ENCODE data around the gene XAGE2.

XAGE2 gene

GRCh38 chrX:52349681-52350080 lies 19.1 kb upstream of the XAGE2 start:
- no peak for DNase-seq (ENCODE audit: low read depth)
- in situ Hi-C loops (cut with HindIII; ENCODE audit: low sequenced_read_pairs), result no loop called here
- TF ChIP-seq CTCF (IDR thresholded peaks at IDR 0.05; ENCODE audit: low read depth, low read length, missing control alignments), result no peak
- no peak overlapping the region for H3K4me3 ChIP-seq (ENCODE audit: low read depth, low read length)

GRCh38 chrX:52352551-52352950 lies 16.3 kb upstream of the XAGE2 start:
- in situ Hi-C loops (cut with HindIII; ENCODE audit: low sequenced_read_pairs), result no loop called here
- H3K4me3 ChIP-seq (ENCODE audit: low read depth, low read length), result no peak overlapping the region
- DNase-seq (ENCODE audit: low read depth), result no peak
- no peak for TF ChIP-seq CTCF (IDR thresholded peaks at IDR 0.05; ENCODE audit: low read depth, low read length, missing control alignments)

GRCh38 chrX:52353838-52354237 lies 15.0 kb upstream of the XAGE2 start:
- in situ Hi-C loops (cut with HindIII; ENCODE audit: low sequenced_read_pairs), result no loop called here
- no peak overlapping the region for H3K4me3 ChIP-seq (ENCODE audit: low read depth, low read length)
- DNase-seq (ENCODE audit: low read depth), result no peak
- no peak for TF ChIP-seq CTCF (IDR thresholded peaks at IDR 0.05; ENCODE audit: low read depth, low read length, missing control alignments)

- DNase-seq (ENCODE audit: low read depth), result no peak
- in situ Hi-C loops (cut with HindIII; ENCODE audit: low sequenced_read_pairs), result no loop called here
- no peak for TF ChIP-seq CTCF (IDR thresholded peaks at IDR 0.05; ENCODE audit: low read depth, low read length, missing control alignments)
These were observed 13.7 kb upstream of the XAGE2 start for GRCh38 chrX:52355108-52355507.

GRCh38 chrX:52359614-52360232 lies 9.1 kb upstream of the XAGE2 start:
- DNase-seq (ENCODE audit: low read depth), result no peak
- H3K4me3 ChIP-seq (ENCODE audit: low read depth, low read length), result no peak overlapping the region
- in situ Hi-C loops (cut with HindIII; ENCODE audit: low sequenced_read_pairs), result no loop called here
- TF ChIP-seq CTCF (IDR thresholded peaks at IDR 0.05; ENCODE audit: low read depth, low read length, missing control alignments), result no peak

More at GRCh38 chrX:52355108-52355507, 13.7 kb upstream of the XAGE2 start:
- no peak overlapping the region for H3K4me3 ChIP-seq (ENCODE audit: low read depth, low read length)

GRCh38 chrX:52361941-52362340 lies 6.9 kb upstream of the XAGE2 start:
- no peak overlapping the region for H3K4me3 ChIP-seq (ENCODE audit: low read depth, low read length)
- in situ Hi-C loops (cut with HindIII; ENCODE audit: low sequenced_read_pairs), result no loop called here
- TF ChIP-seq CTCF (IDR thresholded peaks at IDR 0.05; ENCODE audit: low read depth, low read length, missing control alignments), result no peak
- no peak for DNase-seq (ENCODE audit: low read depth)
